Inflammatory macrophage treated with lipopolysaccharide for 1 hour (primary cell): ENCODE measurements around the gene SNCAIP.
"Not testable (repeated sequence)": the region's sequence is repeated elsewhere in the genome, so short reads cannot be mapped to it uniquely, and the experiment has no call there.

Experiments
- DNase-seq, 2 donors: peaks; one replicate each; pipeline ENCODE4 v3.0.0-alpha.2; 2020 to 2022

SNCAIP gene

DNA sequence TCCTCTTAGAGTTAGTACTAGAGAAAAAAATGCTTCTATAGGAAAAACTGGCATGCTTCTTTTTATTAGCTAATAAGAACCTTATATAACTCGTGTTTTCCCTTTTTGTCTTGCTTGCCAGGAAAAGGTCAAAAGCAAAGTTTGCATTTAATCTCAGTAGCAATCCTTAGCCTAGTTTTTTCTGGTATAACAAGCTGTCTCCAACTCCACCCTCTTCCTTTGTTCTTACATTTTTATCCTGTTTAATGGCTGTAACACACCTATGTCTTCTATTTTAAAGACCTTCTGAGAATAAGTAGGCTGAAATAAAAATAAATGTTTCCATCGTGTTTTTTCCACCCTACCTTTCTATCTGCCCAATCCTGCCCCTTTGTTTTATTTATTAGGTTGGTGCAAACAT lies 158.3 kb downstream of the SNCAIP start:
- DNase-seq, result no peak

DNA sequence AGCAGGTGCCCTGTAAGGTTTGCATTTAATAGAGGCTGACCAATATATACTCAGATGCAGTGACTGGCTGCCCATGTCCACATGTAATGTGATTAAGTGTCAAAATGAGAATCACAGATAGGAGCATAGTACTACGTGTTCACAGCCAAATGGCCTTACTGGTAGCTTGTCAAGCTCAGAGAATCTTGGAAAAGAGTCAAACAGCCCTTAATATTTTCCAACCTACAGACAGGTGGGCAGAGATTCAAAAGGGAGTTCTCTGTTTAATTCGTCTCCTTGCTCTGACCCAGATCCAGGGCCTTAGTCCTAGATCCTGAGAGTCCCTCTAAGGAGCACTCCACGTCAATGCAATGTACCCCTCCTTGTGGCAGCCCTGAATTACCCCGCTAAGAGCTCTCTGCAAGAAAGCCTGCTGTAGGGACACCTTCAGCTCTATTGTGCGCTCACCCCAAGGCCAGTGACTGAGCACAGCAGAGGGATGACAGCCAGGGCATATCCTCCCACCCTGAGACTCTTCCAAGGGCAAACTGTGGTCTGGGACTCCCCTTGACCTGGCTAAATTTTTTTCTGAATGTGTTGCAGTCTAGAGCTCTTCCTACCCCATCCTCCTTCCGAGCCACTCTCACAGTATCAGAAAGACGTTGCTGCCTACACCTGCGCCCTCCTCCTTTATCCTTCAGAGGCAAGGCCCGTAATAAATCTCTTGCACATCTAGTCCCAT lies 159.2 kb downstream of the SNCAIP start:
- no peak for DNase-seq

DNA sequence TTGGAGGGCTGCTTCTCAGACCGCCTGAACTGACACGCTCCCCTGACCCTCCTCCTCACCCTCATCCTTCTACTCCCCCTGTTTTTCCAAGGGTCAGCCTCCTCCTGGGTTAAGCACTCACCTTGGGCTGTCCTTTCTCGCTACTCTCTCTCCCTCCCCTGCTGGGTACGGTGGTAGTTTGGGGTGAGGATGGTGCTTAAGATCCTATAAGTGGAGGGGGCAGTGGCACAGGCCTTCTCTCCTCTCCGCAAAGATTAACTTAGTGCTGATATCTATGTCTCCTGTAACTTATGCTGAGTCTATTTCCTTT lies 159.7 kb downstream of the SNCAIP start:
- no peak for DNase-seq

DNA sequence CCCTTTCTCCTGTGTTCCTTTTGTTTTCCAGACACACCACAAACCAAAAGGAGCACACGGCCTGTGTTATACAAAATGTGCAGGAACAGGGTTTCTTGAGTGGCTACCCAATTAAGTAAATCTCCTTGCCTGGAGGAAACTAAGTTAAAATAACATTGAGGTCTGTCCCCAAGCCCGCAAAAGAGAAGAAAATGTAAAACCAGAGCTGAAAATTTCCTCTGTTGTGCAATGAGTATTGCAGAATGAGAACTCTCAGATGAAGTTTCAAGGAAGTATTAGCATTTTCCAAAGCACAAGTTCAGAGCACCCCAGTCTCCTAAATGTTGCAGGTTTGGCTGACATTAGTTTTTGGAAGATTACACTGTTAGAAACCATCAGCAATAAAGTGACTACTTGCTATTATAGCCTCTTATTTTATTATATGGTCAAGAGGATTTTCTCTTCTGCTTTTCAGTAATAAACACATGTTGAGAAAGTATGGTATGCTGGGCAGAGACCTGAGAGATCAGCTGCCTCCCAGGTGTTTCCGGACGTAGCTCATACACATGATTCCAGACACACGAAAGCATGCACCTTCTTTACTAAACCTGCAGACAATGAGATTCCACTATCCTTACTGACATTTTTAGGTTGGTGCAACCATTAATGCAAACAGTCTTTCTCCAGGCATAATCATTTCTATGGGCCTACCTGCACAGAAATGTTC lies 161.3 kb downstream of the SNCAIP start:
- DNase-seq, result peak; percentile 32 to 66

DNA sequence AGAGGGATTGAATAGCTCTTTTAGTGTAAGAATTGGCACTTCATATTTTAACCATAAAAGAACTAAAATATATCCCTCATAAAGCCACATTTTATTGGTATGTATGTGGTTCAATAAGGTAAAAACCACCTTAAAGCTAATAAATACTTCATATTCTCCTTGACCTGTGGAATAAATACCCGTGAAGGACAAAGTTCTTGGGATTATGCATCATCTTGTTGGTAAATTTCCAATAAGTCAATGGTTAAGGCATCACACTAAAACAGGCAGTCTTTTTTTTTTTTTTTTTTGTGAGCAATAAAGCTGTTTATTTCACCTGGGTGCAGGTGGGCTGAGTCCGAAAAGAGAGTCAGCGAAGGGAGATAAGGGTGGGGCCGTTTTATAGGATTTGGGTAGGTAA lies 161.9 kb downstream of the SNCAIP start:
- no peak for DNase-seq

DNA sequence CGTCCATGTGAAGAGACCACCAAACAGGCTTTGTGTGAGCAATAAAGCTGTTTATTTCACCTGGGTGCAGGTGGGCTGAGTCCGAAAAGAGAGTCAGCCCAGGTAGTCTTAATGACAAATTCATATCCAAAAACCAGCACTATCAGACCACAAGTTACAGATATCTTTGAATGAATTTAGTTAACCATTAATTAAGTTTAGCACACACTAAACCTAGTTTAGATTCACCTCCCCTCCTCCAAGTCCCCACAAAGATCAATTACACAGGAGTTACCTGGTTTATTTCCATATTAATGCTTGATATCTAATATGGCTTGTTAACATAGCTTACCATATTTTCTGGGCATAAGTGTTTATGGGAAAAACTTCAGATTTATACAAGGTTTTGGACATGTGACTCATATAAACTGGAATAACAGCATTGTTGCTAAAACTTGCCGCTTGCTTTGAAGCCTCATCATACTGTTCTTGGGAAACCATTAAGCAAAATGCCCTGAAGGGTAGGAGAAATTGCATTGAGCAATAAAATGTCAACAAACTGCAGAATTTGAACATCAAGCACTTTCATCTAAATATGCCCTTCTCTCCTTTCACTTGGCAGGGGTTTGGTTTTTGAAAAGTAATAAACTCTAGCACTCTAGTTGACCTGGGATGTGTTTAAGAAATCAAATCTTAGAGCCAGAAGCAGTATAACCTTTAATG lies 166.9 kb downstream of the SNCAIP start:
- DNase-seq, result no peak

DNA sequence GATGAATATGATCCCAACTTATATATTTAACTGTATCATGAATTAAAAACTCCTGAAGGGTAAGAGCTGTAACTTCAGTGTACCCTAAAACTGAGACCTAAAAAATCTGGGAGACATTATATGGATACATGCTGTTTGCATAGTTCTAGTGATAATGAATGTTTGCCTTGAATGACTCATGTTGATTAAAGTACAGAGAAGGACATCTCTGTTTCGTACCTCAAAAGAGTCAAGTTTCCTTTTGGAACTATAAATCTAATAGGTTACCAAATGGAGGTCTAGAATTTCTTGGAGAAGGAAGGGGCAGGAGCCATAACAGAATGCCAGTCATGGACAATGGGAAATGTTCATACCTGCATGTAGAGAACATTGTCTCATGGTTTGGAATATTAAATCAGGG lies 168.1 kb downstream of the SNCAIP start:
- DNase-seq, result no peak

DNA sequence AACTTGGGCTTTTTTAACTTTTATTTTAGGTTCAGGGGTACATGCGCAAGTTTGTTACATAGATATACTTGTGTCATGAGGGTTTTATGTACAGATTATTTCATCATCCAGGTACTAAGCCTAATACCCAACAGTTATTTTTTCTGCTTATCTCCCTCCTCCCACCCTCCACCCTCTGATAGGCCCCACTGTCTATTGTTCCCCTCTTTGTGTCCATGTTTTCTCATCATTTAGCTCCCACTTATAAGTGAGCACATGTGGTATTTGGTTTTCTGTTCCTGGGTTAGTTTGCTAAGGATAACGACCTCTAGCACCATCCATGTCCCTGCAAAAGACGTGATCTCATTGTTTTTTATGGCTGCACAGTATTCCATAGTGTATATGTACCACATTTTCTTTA lies 172.1 kb downstream of the SNCAIP start:
- DNase-seq, result no peak

DNA sequence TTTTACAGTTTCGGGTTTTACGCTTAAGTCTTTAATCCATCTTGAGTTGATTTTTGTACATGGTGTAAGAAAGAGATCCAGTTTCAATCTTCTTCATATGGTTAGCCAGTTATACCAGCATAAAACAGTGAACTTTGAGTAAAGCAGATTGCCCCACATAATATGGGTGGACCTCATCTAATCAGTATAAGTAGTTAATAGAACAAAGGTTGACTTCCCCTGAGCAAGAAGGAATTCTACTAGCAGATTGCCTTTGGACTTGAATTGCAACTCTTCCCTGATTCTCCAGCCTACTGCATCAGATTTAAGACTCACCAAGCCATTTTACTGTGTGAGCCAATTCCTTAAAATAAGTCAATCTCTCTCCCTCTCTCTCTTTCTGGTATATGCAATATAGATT lies 173.2 kb downstream of the SNCAIP start:
- no peak for DNase-seq

DNA sequence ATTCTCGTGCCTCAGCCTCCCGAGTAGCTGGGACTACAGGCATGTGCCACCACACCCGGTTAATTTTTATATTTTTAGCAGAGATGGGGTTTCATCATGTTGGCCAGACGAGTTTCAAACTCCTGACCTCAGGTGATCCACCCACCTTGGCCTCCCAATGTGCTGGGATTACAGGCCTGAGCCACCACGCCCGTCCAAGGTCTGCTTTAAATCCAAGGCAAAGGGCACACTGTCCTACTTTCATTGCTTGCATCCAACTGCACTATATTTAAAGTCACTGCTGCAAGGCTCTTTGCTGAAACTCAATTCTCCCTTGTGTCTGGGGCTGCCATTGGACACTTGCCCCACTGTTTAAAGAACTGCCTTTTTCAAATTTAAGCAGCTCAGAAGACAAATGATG lies 174.6 kb downstream of the SNCAIP start:
- DNase-seq, result not testable (repeated sequence)

DNA sequence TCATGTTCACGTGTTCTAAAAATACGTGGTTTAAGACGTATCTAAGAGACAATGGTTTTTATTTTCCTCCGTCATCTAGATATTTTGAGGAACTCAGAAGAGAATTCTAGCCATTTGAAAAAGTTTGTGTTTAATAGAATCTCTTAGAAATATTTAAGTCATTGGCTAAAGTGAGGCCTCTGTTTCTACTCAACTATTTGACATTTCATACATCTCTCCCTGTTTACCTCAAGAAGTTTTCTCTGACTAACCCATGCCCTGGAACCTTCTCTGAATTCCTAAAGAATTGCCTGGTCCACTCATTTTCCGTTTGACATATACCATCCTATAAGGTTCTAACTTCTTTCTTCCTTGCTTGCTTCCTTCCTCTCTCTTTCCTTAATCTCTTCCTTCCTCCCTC lies 178.7 kb downstream of the SNCAIP start:
- no peak for DNase-seq

DNA sequence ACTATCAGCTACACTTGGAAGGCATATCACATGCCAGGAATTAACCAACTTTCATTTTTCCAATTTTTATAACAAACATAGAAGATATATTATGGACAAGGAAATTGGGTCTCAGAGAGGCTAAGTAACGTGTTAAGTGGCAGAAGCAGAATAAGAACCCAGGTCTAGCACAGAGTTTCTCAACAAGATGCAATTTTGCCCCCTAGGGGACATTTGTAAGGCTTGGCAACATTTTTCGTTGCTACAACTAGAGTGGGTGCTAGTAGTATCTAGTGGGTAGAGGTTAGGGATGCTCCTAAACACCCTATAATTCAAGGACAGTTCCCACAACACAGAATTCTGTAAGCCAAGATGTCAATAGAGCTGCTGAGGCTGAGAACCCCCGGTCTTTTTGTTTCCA lies 180.6 kb downstream of the SNCAIP start:
- DNase-seq, result peak in 1 of 2 donors; percentile 13

DNA sequence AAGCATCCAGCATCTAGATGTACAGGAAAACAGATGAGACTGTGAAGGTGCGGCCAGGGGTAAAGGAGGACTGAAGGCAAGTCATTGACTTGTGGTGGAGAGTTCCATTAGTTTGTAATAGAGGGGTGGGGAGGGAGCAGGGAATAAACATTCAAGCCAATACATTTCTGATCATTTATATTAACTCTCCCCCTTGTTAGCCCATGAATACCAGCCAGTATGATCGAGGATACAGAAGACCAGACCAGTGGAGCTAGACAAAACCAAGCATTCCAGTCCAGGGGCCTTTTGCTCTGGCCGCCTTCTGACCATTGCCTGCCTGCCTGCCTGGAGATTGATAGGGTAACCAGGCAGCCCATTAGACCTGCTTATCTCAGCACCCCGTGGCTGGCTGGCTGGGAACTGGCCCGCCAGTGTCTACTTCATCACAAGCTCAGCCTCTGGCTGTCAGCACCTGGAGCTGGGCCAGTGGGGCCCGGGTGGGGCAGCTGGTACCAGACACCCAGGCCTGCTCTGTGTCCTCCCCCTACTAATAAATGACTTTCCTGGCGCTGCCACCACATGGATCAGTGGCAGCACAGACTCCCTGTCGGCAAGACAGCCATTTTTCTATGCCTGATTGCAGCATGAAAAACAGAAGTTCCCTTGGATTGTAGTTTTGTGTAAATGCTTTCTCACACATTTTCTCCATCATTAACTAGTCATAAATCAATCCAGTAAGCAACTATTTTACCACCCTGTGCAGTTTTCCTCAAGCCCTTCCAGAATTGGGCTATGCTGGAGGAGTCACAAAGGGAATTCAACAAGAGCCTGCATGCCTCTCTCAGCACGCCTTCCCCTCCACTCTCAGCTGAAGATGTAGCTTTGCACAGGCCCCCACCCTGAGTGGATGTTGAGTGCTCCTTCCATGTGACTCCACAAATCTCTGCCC lies 181.3 kb downstream of the SNCAIP start:
- no peak for DNase-seq

DNA sequence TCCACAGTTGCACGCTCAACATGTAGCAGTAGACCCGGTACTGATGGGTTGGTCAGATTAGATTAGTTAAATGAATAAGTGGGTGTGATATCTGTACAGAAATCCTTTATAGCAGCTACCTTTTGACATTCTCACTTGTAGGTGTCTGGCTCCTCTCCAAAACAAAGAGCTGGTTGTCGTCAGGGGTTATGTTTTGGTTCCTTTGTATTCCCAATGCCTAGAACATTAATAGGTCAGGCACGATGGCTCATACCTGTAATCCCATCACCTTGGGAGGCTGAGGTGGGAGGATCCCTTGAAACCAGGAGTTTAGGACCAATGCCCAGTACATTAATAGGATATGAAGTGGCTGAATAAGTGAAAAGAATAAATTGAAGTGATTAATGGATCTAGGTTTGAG lies 182.1 kb downstream of the SNCAIP start:
- DNase-seq, result no peak

DNA sequence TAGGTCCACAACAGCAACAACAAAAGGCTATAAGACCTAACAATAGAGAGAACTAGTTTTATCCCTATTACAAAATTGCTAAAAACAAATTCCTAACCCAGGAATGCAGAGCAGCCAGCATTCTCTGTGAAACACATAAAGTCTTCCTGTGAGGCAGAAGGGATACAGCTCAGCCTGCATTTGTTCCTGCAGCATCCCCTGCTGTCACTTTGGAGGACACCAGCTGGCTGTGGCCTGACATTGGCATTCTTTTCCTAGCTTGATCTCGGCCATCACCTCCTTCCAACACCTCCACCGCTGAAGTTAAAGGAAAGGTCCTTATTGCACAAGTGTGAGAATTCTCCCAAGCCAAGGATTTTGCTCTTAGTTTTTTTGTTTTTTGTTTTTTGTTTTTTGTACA lies 186.1 kb downstream of the SNCAIP start:
- DNase-seq, result no peak

DNA sequence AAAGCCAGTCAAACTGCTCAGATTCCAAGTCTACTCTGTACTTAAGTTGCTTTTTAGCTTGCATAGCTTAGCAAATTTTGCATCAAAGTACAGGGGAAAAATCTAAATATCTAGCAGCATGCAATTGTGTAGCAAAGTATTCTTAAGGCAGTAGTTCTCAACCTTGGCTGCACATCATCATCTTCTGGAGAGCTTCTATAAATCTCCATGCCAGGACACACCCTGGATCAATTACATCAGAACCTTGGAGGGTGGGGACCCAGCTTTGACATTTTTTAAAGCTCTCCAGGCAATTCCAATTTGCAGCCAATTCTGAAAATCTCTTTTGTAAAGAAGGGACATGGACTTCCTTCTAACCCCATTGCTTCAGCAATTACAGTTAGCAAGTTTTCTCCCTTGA lies 187.5 kb downstream of the SNCAIP start:
- DNase-seq, result no peak

DNA sequence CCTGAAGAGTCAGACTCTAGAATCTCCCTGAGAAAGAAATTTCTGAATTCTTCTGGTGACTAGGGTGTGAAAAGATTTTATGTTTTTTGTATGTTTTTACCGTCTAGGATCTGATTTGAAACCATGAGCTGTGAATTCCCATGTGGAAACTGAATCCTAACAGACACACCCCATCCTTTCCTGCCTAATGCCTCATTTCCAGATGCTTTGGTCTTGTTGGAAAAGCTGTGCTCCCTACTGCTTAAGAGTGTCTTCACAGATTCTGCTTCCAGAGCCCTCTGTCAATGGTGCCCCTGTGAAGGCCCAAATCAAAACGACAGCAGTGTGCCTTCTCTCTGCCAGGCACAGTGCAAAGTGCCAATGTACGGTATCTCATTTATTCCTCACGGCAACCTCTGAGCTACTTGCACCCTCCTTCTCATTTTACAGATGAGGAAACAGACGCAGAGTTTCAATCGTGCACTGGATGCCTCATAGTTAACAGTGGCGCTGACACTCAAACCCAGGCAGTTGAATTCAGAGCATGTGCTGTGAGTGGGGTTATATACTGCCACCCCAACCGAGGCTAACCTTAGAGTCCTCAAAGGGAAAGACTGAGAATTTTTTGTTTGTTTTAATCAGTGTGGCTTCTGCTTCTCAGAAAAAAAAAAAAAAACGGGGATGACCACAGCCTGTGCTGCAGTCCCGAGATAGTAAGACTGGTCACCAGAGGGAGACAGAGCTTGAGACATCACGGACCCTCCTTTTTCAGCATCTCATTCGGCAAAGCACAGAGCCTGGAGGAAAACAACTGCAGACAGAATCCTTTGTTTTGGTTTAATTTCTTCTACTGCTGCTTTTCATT lies 188.4 kb downstream of the SNCAIP start:
- peak in 1 of 2 donors; percentile 5 for DNase-seq

DNA sequence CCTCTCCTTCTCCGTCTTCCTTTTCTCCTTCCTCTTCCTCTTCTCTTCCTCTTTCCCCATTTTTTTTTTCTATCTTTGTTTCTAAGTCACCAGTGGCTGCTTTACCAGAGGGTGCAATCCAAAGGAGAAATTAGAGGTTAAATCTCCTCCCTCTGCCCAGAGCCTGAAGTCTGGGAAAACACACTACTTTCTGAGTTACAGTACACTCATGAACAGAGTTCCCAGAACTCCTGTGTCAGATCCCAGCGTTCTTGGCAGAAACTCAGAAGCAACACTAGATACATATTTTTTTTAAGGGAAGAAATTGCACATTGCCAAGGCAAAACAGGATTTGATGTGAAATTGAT lies 189.0 kb downstream of the SNCAIP start:
- DNase-seq, result no peak

DNA sequence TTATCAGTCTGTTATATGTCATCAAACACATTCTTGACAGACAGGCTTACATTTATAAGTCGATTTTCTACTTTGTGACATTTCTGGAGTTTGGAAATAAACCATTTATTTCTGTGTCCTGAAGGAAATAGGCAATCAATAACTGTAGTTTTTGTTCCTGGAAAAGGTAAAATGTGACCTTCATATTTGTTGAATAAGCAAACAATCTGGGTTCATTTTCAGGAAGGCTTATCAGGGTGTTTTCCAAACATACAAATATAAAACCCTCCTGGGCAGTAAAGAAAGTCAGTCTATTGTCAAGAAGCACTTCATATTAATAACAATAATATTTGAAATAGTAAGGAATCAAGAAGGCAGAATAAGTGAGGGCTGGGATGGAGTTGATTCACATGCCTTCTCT lies 195.0 kb downstream of the SNCAIP start:
- no peak for DNase-seq

DNA sequence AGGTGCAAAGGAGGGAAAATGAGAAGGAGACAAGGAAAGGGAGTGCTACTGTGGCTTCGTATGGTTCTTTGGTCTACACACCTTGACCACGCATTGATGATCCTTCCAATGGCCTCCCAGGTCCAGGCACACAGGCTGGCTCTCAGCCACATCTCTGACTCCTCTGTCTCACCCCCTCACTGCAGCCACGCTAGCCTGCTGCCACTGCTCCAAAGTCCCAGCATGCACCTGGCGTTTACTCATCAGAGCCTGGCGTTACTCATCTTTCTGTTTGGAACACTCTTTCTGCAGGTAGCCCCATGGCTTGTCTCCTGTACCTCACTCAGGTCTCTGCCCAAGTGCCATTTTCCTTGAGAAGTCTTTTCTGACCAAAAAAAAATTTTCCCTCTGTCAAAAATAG lies 195.5 kb downstream of the SNCAIP start:
- no peak for DNase-seq

DNA sequence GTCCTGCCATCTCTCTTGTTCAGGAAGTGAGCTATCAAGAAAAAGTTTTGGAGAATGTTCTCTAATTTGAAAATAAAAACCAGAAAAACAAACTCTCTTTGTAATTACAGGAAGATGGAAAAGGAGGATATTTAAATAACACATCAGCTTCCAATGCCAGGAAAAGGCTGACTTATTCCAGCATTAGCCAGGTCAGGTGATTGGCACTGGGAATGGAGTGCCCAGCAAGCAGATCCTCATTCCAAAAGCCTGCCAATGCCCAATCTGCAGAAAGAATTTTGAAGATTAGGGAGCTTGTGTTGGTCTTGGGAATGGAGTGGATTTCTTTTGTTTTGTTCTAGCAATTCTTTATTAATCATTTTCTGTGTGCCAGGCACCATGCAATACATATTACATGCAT lies 196.6 kb downstream of the SNCAIP start:
- DNase-seq, result no peak
